CD4-positive, alpha-beta T cell treated with Interleukin-6 for 4 hours (primary cell): ENCODE data around the gene ECHS1.
"Not testable (repeated sequence)": the region's sequence is repeated elsewhere in the genome, so short reads cannot be mapped to it uniquely, and the experiment has no call there.

Source experiments
- DNase-seq: peaks from one replicate; pipeline ENCODE4 v3.0.0-alpha.2; 2020; ENCODE audit warnings: mixed read lengths

Gene ECHS1

DNA sequence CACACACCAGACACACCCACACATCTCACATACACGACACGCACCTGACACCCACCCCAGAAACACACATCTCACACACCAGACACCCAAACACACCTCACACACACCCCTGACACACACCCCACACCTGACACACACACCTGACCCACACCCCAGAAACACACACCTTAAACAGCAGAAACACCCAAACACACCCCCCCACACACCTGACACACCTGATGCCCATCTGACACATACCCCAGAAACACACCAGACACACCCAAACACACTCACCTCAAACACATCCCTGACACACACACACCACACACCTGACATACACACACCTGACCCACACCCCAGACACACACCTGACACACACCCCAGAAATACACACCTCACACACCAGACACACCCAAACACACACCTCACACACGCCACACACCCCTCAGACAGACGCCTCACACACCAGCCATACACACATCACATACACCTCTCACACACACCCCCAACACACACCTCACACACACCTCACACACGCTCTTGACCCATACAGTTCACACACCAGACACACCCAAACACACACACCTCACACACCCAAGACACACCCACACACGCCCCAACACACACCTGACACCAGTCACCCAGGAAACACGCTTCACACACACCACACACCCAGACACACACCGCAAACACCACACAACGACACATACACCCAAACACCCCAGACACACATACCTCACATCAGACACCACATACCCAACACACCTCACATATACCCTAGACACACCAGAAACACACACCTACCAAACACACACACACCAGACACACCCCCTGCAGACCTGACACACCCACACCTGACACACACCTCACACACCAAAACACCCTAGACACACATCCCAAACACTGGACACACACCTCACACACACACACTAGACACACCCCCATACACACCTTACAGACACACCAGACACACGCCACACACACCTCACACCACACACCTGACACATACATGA lies 34.8 kb downstream of the ECHS1 start:
- no peak for DNase-seq

DNA sequence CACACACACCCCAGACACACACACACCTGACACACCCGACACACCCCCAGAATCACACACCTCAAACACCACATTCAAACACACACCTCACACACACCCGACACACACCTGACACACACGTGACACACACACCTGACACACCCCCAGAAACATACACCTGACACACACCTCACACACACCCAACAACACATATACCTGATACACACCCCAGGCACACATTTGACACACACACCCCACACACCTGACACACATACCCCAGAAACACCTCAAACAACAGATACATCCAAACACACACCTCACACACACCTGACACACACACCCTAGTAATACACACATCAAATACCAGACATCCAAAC lies 35.8 kb downstream of the ECHS1 start:
- no peak for DNase-seq

DNA sequence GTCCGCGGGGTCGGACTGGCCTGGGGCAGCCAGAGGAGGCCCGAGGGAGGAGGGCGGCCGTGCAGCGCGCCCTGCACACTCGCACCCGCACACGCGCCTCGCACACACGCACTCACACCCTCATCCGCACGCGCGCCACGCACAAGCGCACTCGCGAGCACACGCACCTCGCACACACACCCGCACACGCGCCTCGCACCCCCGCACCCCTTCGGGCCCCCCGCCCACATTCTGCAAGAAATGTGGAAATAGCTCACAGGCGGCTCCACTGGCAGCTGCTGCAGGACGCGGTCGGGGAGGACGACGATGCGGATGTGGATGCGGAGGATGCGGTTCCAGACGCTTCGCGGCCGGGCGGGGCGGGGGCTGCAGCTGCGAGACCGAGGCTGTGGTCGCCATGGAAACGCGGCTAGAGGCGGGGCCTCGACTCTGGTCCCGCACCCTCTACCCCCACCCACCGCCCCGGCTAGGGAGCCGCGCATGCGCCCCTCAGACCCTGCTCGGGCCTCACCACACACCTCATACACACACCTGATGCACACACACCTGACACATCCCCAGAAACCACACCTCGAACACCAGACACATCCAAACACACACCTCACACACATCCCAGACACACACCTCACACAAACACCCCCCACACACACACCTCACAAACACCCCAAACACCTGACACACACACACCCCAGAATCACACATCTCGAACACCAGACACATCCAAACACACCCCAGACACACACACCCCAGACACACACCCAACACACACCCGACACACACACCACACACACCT lies 36.4 kb downstream of the ECHS1 start, which contains the start of gene CALY:
TSS of gene CALY (minus strand) at position 320 of the 793 bp plus-strand sequence. CDS start 7,907 bp downstream, outside the sequence.
- peak; percentile 93 for DNase-seq

DNA sequence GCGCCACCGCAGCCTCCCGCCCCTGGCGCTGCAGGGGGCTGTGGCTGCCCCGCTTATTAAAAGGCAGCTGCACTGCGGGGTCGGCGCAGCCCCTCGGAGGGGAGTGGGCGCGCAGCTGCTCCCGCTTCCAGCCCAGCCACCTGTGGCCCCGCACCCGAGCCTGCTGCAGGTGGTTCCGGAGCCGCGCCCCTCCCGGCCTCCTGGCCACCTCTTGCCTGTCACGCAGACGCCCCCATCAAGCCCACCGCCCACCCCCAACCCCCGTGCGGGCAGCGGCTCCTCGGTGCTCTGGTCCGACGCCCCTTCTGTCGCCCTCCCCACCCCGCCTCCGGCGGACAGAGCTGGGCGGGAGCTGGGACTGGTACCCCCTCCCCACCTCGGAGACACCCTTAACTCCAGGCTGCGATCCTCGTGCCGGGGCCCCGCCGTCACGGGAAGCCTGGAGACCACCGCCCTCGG lies 37.0 kb downstream of the ECHS1 start:
- peak; percentile 17 for DNase-seq

DNA sequence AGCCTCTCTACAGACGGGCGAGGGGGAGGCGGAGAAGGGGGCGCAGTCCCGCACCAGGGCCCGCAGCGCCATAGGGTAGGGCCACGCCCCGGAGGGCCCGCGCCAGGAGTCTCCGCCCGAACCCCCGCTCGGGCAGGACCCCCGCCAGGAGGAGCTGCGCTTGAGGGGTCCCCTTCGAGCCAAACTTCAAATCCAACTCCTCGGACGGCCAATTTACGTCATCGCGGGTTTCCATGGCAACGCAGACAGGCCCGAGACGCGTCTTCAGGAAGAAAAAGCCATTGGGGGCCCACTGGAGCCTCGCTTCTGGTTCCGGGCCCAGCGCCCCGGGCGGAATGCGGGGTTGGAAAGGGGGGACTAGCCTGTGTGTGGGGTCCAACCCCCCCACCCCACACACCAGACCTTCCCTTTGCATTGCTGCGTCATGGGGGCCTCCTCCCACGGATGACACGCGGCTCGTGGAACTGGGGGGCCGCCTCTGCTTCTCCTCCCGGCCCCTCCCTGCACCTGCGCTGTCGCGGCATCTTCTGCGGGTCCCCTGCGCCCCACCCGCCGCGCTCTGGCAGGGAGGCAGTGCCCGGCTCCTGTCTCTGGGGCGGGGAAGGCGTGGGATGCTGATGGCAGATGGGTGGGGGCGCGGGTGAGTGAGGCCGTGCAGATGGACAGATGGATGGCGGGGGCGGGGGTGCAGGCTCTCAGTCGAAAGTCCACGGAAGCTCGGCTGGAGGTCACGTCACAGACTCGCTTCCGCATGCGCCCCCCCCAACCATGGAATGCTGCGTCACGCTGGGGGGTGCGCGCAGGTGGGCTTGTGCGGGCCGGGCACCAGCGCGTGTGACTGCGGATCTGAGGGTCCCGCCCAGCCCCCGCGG lies 37.7 kb downstream of the ECHS1 start:
- peak; percentile 81 for DNase-seq

DNA sequence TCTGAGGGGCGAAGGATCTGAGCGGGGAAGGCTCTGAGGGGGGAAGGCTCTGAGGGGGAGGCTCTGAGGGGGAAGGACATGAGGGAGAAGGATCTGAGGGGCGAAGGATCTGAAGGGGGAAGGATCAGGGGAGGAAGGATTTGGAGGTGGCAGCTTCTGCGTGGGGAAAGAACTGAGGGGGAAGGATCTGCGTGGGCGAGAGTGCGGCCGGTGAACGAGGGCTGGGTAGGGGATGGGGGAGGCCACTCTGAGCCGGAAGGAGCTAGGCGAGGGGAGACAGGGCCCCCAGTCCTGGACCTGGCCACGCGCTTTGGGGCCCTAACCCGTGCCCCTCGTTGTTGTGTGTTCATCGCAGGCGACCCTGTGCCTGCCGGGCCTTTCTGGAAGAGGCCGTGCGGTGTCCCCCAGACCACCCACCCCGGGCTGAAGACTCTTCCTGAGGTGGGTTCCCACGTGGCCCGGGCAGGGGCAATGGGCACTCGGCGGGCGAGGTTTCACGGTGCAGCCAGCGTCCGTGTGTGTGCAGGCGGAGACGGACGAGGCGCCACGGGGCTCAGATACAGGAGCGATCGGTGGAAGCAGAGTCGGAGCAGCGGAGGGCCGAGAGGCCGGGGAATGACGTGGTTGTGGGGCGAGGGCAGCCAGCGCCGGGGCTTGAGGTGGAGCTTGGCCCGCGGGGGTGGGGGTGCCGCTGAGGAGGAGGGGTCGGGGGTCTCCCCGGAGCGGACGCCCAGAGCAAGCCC lies 38.5 kb downstream of the ECHS1 start:
- DNase-seq = peak; percentile 57

DNA sequence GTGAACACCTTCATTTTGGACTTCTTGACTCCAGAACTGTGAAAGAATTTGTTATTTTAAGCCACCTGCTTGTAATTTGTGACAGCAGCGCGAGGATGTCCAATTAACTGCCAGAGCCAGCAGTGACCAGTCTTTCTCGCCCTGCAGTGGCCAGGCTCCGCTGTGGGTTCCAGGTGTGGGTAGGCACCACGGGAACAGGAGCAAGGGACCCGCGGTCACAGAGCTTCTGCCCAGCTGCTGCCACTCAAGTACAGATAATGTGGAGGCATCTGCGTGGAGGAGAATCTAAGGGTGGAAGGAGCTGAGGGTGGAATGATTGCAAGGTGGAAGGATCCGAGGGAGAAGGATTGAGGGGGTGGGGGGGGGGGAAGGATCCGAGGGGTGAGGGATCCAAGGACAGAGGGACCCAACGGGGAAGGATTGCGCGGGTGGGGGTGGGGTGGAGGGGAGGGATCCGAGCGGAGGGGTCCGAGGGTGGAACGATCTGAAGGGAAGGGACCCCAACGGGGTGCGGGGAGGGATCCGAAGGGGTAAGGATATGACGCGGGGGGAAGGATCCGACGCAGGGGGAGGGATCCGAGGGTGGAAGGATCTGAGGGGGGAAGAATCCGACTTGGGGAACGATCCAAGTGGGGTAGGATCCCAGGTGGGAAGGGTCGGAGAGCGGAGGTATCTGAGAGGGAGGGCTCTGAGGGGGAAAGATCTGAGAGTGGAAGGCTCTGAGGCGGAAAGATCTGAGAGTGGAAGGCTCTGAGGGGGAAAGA lies 40.0 kb downstream of the ECHS1 start:
- DNase-seq = no peak

DNA sequence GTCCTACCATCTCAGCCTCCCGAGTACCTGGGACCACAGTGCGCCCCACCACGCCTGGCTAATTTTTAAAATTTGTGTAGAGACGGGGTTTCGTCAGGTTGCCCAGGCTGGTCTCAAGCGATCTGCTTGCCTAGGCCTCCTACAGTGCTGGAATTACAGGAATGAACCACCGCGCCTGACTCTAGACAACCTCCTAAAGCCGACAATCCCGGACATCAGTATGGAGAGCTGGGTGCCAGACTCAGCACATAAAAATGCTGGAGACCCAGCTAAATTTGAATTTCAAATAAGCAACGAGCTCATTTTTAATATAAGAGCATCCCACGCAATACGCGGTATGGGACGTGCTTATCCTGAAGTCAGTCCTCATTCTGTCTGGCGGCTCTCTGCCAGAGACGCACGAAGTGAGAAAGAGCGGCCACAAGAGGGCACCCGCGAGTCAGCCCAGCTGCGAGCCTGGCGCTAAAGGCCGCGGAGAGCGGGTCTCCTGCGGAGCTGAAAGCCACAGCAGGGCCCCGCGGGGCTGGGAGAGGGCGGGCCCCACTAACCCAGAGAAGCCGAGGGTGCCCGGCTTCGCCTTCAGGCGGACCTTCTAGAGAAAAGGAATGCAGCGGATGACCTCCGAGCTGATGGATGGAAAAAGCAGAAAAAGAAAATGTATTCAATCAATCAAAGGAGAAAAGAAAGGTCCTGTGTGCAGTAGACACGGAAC lies 43.5 kb downstream of the ECHS1 start:
- peak; percentile 94 for DNase-seq

DNA sequence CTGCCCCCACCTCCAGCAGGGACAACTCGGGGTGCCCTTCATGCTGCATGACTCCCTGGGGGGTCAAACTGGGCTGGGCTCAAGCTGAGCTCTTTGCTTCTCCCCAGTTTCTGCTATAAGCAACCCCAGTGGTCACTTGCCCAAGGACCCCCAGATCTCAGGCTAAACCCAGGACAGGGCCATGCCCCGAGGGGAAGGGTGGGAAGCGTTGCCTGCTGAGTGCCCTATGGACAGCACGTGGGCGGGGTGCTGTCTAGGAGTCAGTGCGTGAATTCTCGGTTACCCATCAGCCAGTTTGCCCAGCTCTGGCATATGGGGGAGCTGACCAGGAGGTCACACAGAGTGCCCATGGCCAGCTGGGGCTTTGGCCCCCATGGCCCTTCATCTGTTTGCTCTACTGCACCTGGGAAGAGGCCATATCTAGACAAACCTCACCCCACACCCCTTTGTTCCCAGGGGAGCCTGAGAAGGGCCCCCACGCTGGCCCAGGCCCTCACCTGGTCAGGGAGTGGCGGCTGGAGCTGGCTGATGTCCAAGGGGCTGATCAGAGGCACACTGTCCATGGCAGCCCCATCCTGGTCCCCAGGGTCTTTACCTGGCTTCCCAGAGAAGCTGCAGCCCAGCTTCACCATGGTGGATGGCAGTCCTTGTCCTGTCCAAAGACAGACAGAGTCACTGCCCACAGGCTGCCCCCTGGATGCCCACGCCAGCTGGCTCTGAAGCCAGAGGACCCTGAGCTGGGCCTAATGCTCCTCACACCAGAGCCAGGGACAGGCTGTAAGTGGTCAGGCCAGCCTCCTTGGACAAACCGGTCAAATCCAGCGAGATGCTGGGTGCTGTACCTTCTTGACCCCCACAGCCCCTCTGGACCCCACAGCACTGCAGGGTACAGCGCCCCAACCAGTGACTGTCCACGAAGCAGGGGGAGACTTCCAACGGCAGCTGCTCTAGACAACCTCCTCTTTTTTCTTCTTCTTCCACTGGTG lies 44.5 kb downstream of the ECHS1 start:
- DNase-seq = no peak

DNA sequence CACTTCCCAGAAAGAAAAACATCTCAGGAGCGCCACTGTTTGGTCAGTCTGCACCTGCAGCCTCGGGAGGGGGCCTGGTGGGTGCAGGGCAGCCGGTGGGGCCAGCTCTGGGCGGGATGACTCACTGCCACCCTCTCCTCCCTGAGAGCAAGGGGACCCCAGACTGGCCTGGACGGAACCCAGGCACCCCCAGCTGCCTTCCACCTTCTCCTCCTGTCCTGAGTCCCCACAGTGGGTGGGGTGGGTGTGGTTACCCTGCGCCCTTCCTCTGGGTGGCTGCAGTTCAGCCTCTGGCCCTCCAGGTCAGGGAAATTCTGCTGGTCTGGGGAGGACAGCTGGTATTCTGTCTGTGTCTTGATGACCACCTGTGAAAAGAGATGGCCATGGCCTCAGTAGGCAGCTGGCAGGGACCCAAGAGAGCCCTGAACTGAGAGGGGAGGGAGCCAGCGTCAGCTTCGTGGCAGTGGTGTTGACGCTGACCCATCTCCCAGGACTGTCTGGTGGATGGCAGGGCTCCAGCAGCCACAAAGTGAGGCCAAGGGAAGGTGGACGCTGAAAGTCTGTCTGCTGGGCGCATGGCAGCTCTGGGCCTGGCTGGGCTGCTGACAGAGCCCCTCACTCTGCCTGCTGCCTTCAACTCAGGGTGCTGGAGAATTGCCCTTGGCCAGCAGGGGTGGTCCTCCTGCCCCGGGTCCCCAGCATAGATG lies 45.4 kb downstream of the ECHS1 start:
- no peak for DNase-seq

DNA sequence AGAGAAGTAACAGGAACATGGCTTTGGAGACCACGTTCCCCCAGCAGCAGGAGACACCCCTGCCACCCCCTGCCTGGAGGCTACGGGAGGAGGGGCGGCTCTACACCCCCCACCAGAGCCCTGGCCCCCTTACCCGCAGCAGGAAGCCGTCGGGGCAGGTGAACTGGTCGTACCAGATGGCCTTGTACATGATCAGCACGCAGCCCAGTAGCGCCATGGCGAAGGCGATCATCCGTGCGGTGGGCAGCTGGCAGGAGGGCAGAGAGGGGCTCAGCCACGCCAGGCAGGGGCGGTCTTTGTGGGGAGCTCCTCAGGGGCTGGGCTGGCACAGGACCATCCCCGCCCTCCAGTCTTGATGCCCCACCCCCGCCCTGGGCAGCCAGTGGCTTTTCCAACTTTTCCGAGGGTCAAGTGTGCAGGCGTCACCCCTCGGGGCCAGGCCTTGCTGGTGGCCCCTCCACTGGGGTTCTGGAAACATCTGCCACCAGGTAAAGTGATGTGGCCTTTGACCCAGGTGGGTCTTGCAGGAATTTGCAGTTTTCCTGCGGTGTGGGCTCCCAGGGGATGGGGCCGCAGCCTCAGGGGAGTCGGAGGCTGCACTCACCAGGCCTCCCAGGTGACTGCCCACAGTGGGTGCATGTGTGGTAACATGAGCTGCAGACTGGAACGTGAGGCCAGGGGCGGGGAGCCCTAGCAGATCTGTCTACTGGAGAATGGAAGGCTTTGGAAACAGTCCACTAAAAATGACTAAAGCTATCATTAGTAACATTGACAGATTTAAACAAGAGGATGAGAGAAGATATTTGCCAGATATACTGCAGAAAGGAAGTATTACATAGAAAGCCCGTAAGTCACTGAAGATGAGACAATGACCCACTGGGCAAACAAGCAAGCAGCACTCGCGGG lies 46.2 kb downstream of the ECHS1 start:
- DNase-seq = no peak

DNA sequence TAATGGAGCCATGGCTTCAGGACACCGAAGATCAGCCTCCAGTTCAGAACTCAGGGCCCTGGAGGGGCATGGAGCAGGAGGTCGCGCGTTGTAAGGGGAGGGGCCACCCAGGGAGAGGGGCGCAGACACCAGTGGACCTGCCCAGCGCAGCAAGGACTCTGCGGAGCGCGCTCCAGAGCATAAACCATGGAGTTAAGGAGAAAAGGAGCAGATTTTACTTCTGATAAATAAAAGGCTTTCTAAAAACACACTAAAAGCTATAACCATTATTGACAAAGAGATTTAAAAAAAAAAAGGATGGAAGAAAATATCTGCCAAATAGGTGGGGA lies 47.0 kb downstream of the ECHS1 start:
- DNase-seq = no peak

DNA sequence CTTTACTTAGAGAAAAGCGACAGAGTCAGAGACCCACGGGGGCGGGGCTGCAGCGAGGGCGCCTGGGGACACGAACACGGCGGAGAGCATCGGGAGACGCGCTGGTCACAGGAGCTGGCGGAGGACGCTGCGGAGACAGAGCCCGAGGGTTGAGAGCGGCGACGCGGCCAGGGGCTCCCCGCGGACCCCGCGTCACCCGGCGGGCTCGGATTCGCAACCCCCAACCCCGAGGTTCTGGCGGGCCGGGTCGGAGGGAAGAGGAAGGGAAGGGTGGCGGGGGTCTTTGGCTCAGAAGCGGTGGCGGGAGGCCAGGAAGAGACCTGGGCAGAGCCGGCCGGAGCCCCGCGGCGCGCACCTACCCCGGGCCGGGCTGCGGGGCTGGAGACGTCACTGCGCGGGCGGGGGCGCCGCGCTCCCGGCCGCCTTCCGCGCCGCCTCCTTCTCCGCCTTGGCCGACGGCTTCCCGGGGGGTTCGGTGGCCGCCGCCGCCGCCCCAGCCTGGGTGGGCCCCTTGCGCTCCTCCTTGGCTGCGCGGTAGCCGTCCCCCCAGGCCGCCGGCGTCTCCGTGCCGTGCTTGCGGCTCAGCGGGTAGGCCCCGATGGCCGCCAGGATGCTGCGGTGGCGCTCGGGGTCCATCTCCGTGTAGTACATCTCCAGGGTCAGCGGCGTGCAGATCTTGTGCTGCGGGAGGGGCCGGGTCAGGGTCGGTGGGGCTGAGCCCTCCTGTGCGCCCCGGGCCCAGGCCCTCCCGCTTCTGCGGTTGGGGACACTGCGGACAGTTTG lies 47.5 kb downstream of the ECHS1 start:
- peak; percentile 46 for DNase-seq

DNA sequence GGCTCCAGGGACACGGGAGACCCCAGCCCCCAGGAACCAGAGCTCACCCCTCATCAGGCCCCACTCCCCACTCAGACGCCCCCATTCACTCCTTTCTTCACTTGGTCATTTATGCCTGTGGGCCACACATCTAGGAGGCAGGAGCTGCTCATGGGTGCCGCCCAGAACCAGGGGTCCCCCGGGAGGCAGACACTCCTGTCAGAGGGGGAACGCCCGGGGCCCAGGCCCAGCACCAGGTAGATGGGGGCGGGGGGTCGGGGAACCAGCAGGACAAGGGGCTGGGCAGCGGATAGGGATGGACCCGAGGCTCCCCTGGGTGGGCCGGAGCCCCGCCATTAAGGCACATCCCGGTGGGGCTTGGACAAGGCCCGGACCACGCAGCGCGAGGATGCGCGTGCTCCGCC lies 48.3 kb downstream of the ECHS1 start:
- DNase-seq = no peak

DNA sequence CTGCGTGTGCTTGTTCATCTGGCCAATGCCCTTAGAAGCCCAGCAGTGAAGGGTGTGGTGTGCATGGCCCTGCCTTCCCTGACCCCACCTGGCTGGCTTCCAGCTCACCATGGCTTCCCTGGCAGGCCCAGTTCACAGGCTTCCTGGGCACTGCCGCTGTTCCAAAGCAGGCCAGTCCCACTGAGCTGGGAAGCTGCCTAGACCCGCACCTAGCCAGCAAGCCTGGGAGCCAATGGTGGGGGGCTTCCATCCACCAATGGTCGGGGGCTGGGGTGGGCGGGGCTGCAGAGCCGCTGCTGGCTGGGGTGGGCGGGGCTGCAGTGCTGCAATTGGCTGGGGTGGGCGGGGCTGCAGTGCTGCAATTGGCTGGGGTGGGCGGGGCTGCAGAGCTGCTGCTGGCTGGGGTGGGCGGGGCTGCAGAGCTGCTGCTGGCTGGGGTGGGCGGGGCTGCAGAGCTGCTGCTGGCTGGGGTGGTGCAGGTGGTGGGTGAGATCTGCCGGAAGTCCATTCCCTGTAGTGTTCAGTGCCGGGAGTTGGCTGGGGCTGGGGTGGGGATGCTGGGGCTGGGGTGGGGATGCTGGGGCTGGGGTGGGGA lies 48.9 kb downstream of the ECHS1 start:
- DNase-seq = peak; percentile 68

DNA sequence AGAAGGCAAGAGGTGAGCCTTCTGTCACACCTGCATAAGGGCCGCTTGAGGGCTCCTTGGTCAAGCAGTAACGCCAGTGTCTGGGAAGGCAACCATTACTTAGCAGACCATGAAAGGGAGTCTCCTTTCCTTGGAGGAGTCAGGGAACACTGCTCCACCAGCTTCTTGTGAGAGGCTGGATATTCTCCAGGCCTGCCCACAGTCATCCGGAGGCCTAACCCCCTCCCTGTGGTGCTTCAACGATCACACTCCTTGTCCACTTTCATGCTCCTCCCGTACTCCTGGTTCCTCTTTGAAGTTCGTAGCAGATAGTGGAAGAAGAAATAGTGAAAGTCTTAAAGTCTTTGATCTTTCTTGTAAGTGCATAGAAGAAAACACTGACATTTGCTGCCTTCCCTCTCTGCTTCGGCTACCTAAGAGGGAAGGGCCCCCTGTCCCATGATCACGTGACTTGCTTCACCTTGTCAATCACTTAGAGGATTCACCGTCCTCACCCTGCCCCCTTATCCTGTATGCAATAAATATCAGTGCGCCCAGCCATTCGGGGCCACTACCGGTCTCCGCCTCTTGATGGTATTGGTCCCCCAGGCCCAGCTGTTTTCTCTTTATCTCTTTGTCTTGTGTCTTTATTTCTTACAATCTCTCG lies 51.0 kb downstream of the ECHS1 start:
- DNase-seq = not testable (repeated sequence)
